WTC11 (cell line): Measurements from ENCODE around the gene NECTIN3. TPM values are rescaled to one million over a fixed set of nuclear protein-coding genes. Genes with fewer than 3 reads are reported as not detected.

Source experiments
- ATAC-seq: fragments of 200-7000 bp; cut with Tn5 transposase; 2 replicates; pipeline ENCODE4 v1.10.0; 2021; ENCODE audit warnings: mild to moderate bottlenecking, moderate library complexity
- CTCF ChIA-PET: fragments of 300-600 bp; sonication (Branson Sonifier 250); formaldehyde crosslinking; loops from one replicate; lab custom pipeline; 2021; ENCODE audit warnings: antibody characterized with exemption; lab: Charles Lee
- POLR2A ChIA-PET: fragments of 350-600 bp; sonication (Branson Sonifier 250); formaldehyde crosslinking; loops from one replicate; lab custom pipeline; 2021; ENCODE audit warnings: antibody characterized with exemption; lab: Charles Lee
- DNase-seq: peaks from one replicate; pipeline ENCODE4 v3.0.0; 2021; ENCODE audit warnings: low spot score
- H3K27ac Mint-ChIP-seq: 2 replicates; pipeline ENCODE4 v1.8.0; 2021; ENCODE audit warnings: mixed read lengths
- H3K27me3 Mint-ChIP-seq: 2 replicates; pipeline ENCODE4 v1.8.0; 2021; ENCODE audit warnings: low read depth, mild to moderate bottlenecking, moderate library complexity, mixed read lengths
- H3K36me3 Mint-ChIP-seq: 2 replicates; pipeline ENCODE4 v1.8.0; 2021; ENCODE audit warnings: mixed read lengths
- H3K4me1 Mint-ChIP-seq: 2 replicates; pipeline ENCODE4 v1.8.0; 2022; ENCODE audit warnings: mixed read lengths
- H3K4me3 Mint-ChIP-seq: 2 replicates; pipeline ENCODE4 v1.8.0; 2021; ENCODE audit warnings: mild to moderate bottlenecking, moderate library complexity, mixed read lengths
- H3K9me3 Mint-ChIP-seq: 2 replicates; pipeline ENCODE4 v1.8.0; 2021; ENCODE audit warnings: mixed read lengths
- CDX4 ChIP-seq: fragments of 250-450 bp; sonication (Bioruptor Pico); IDR thresholded peaks from 2 replicates; pipeline ENCODE4 v1.9.0; 2021; ENCODE audit warnings: moderate library complexity, mild to moderate bottlenecking, inconsistent platforms, borderline replicate concordance
- CTCF ChIP-seq: fragments of 200-600 bp; IDR thresholded peaks from 2 replicates; pipeline ENCODE4 v1.8.0; 2022; ENCODE audit warnings: antibody characterized with exemption
- EMX1 ChIP-seq: fragments of 250-450 bp; sonication (Bioruptor Pico); IDR thresholded peaks from 2 replicates; pipeline ENCODE4 v1.8.0; 2021; ENCODE audit warnings: mild to moderate bottlenecking
- FOXK1 ChIP-seq: sonication (generic); formaldehyde crosslinking; IDR thresholded peaks from 2 replicates; pipeline ENCODE4 v1.8.0; 2022; ENCODE audit warnings: mild to moderate bottlenecking, moderate library complexity, missing genetic modification reagents
- GRHL2 ChIP-seq: fragments of 250-450 bp; sonication (Bioruptor Pico); IDR thresholded peaks from 2 replicates; pipeline ENCODE4 v1.8.0; 2022; ENCODE audit warnings: mild to moderate bottlenecking, moderate library complexity; ENCODE audit not compliant: insufficient replicate concordance, severe bottlenecking
- GTF2I ChIP-seq: fragments of 250-450 bp; sonication (Bioruptor Pico); conservative IDR thresholded peaks from 2 replicates; pipeline ENCODE4 v1.4.0; 2021; ENCODE audit warnings: mild to moderate bottlenecking
- MAX ChIP-seq: sonication (generic); formaldehyde crosslinking; IDR thresholded peaks from 2 replicates; pipeline ENCODE4 v1.8.0; 2022; ENCODE audit warnings: mild to moderate bottlenecking, missing genetic modification reagents
- MYBL2 ChIP-seq: sonication (generic); formaldehyde crosslinking; IDR thresholded peaks from 2 replicates; pipeline ENCODE4 v1.8.1; 2023; ENCODE audit warnings: mild to moderate bottlenecking, moderate library complexity, missing genetic modification reagents
- SMAD4 ChIP-seq: sonication (generic); formaldehyde crosslinking; IDR thresholded peaks from 2 replicates; pipeline ENCODE4 v1.8.0; 2022; ENCODE audit warnings: mild to moderate bottlenecking, missing genetic modification reagents
- STAT6 ChIP-seq: sonication (generic); formaldehyde crosslinking; conservative IDR thresholded peaks from 2 replicates; pipeline ENCODE4 v1.8.1; 2023; ENCODE audit warnings: mild to moderate bottlenecking, low read depth, missing genetic modification reagents, moderate library complexity
- USF1 ChIP-seq: sonication (generic); formaldehyde crosslinking; IDR thresholded peaks from 2 replicates; pipeline ENCODE4 v1.8.0; 2022; ENCODE audit warnings: mild to moderate bottlenecking, missing genetic modification reagents
- USF2 ChIP-seq: sonication (generic); formaldehyde crosslinking; IDR thresholded peaks from 2 replicates; pipeline ENCODE4 v1.8.1; 2023; ENCODE audit warnings: mild to moderate bottlenecking, missing genetic modification reagents, moderate library complexity
- ZNF416 ChIP-seq: fragments of 250-450 bp; sonication (Bioruptor Pico); IDR thresholded peaks from 2 replicates; pipeline ENCODE4 v1.9.0; 2021; ENCODE audit warnings: mild to moderate bottlenecking, inconsistent platforms
- ZNF425 ChIP-seq: fragments of 250-450 bp; sonication (Bioruptor Pico); conservative IDR thresholded peaks from 2 replicates; pipeline ENCODE4 v1.9.0; 2021; ENCODE audit warnings: mild to moderate bottlenecking
- ZNF532 ChIP-seq: fragments of 250-450 bp; sonication (Bioruptor Pico); IDR thresholded peaks from 2 replicates; pipeline ENCODE4 v1.9.0; 2021; ENCODE audit warnings: mild to moderate bottlenecking, borderline replicate concordance
- ZNF671 ChIP-seq: fragments of 250-450 bp; sonication (Bioruptor Pico); IDR thresholded peaks from 2 replicates; pipeline ENCODE4 v1.8.0; 2021; ENCODE audit warnings: mild to moderate bottlenecking
- ZSCAN18 ChIP-seq: fragments of 250-450 bp; sonication (Bioruptor Pico); IDR thresholded peaks from 2 replicates; pipeline ENCODE4 v2.1.2; 2022; ENCODE audit warnings: mild to moderate bottlenecking, moderate library complexity
- total RNA-seq: library from RNA; stranded (reverse); gene quantifications from 3 replicates; pipeline ENCODE4 v1.2.3, GENCODE V29; 2021

The NECTIN3 gene
- total RNA-seq, 1 experiment from 2014 or later, result 24.8 TPM

GRCh38 chr3:111035316-111035715, 36.3 kb upstream of the NECTIN3 start:
- peaks cover 37% of the 10 kb centered on the region for H3K9me3 Mint-ChIP-seq
- no peak overlapping the region for H3K4me3 Mint-ChIP-seq
- H3K4me1 Mint-ChIP-seq, result peaks cover 2% of the 10 kb centered on the region
- CTCF ChIA-PET, result interaction anchor here (0.6 kb wide), 1 partner anchor 29 kb away, joined by 3 read pairs; no protein-coding TSS in a partner anchor
- no peak for TF ChIP-seq ZNF532 (CRISPR knock-in tag)
- no peak for TF ChIP-seq ZSCAN18
- TF ChIP-seq CTCF, result no peak
- TF ChIP-seq EMX1, result no peak
- no peak for TF ChIP-seq GTF2I (CRISPR knock-in tag)
- no peak for TF ChIP-seq USF2 (CRISPR knock-in tag)
- no peak for TF ChIP-seq SMAD4 (CRISPR knock-in tag)
- ATAC-seq, result no peak
- no peaks in the 10 kb centered on the region for H3K27me3 Mint-ChIP-seq
- peaks cover 29% of the 10 kb centered on the region for H3K36me3 Mint-ChIP-seq
- DNase-seq, result no peak
- POLR2A ChIA-PET, result no interaction called here
- H3K27ac Mint-ChIP-seq, result no peak overlapping the region

GRCh38 chr3:111035902-111036301, 35.7 kb upstream of the NECTIN3 start:
- H3K4me1 Mint-ChIP-seq, result peaks cover 2% of the 10 kb centered on the region
- ChIA-PET CTCF (interaction anchor here (0.6 kb wide), 1 partner anchor 29 kb away, joined by 3 read pairs; no protein-coding TSS in a partner anchor), POLR2A (no interaction called here)
- H3K9me3 Mint-ChIP-seq, result peaks cover 43% of the 10 kb centered on the region
- ATAC-seq (no peak; the same call in 1 of the 2 replicates), DNase-seq (no peak)
- no peak overlapping the region for H3K27ac Mint-ChIP-seq
- H3K4me3 Mint-ChIP-seq, result no peak overlapping the region
- H3K36me3 Mint-ChIP-seq, result peaks cover 35% of the 10 kb centered on the region
- no peaks in the 10 kb centered on the region for H3K27me3 Mint-ChIP-seq
- TF ChIP-seq MYBL2, result no peak
- no peak for TF ChIP-seq ZNF416 (CRISPR knock-in tag)
- no peak for TF ChIP-seq MAX (CRISPR knock-in tag)
- TF ChIP-seq CDX4 (CRISPR knock-in tag), result no peak
- TF ChIP-seq ZNF425 (CRISPR knock-in tag), result no peak
- no peak for TF ChIP-seq ZNF671 (CRISPR knock-in tag)
- no peak for TF ChIP-seq USF1 (CRISPR knock-in tag)
- no peak for TF ChIP-seq GRHL2 (CRISPR knock-in tag)
- TF ChIP-seq STAT6 (CRISPR knock-in tag), result no peak
- TF ChIP-seq GTF2I (CRISPR knock-in tag), result no peak
- no peak for TF ChIP-seq FOXK1 (CRISPR knock-in tag)
